ENCODE data around the gene COQ8B. TPM values are rescaled to one million over a fixed set of nuclear protein-coding genes. Genes with fewer than 3 reads are reported as not detected.
A peak's percentile ranks its signal among the peaks of the same experiment; 100 is the strongest.

Gene COQ8B
- total and polyA plus RNA-seq, 2 donors (not counting 1 experiment from before 2014, with no cell fraction given): 58.9 to 62.6 TPM

DNA sequence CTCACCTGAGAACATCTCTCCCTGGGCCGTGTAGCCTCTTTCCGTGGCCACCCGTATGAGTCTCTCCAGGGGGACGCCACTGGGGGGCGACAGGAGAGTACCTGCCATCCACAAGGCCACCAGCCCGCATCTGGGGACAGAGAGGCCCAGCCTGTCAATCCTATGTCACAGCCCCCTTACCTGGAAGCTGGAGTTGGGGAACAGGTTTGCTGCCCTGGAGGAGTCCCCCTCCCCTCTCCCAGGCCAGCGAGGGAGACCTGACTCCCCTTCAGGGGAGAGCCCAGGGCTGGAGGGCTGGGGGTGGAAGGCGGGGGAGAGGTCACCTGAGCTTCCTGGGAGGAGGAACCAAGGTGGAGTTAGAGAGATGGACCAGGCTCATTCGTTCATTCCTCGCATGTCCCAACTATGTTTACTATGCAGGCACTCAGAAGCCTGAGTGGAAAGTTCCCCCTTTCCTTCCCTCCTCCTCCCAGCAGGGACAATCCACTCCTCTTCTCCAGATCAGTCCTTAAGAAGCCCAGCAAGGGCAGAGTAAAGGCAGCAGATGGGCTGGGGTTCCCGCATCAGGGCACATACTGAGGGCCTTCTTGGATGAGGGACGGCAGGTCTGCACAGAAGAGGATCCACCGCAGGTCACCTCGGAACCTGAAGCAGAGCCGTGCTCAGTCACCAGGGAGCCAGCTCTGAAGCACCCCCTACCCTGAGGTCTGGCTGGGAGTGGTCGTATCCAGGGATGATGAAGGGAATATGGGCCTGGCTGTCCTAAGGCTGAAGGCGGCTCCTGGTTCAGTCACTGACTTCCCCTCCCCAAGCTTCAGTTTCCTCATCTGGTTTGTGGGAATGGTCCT lies 28.1 kb upstream of the COQ8B start:
- CTCF ChIA-PET: interaction anchor here (1.1 to 2.9 kb wide), 2 partner anchors 10 to 23 kb away, joined by 4 to 14 read pairs; no protein-coding TSS in a partner anchor
- no peaks in the 10 kb centered on the region for H3K9me3 ChIP-seq (ENCODE audit: control extremely low read depth in 1 of 3, control insufficient read depth in 2 of 3, insufficient read depth in 1 of 3, low read length in 2 of 3)
- no peak overlapping the region for H3K4me3 Mint-ChIP-seq
- H3K27me3 Mint-ChIP-seq: no peaks in the 10 kb centered on the region
- H3K4me3 ChIP-seq (ENCODE audit: control extremely low read depth in 1 of 5, extremely low read depth in 1 of 5, insufficient read depth in 1 of 5, low read depth in 2 of 5, low read length in 4 of 5): no peak overlapping the region
- POLR2A ChIA-PET: interaction anchor here (0.5 to 1.0 kb wide), 3 partner anchors 10 to 323 kb away, joined by 3 to 6 read pairs (median 4); partner anchors contain the start of gene RAB4B
- H4K20me1 ChIP-seq (ENCODE audit: control insufficient read depth, insufficient read depth, low read length, poor library complexity, severe bottlenecking): no peaks in the 10 kb centered on the region
- peaks cover 5 to 12% of the 10 kb centered on the region in 2 donors for H3K4me1 ChIP-seq (ENCODE audit: control insufficient read depth in 2 of 2, insufficient read depth in 2 of 2, low read length in 2 of 2)
- no peak overlapping the region for H3K27ac Mint-ChIP-seq
- no peak overlapping the region for H3K9ac ChIP-seq (ENCODE audit: low read length)
- ATAC-seq (ENCODE audit: low read depth): no peak
- H3K27ac ChIP-seq (ENCODE audit: low read length in 2 of 2): no peak overlapping the region
- WGBS (ENCODE audit: insufficient coverage): 90% methylated on average over 11 of the region's 17 CpGs
- DNase-seq: peak; percentile 29
- no peak for TF ChIP-seq EZH2 (IDR thresholded peaks at IDR 0.05; ENCODE audit: borderline replicate concordance, insufficient read depth, low read depth, low read length, poor library complexity, severe bottlenecking)
- TF ChIP-seq, protein P1, sequence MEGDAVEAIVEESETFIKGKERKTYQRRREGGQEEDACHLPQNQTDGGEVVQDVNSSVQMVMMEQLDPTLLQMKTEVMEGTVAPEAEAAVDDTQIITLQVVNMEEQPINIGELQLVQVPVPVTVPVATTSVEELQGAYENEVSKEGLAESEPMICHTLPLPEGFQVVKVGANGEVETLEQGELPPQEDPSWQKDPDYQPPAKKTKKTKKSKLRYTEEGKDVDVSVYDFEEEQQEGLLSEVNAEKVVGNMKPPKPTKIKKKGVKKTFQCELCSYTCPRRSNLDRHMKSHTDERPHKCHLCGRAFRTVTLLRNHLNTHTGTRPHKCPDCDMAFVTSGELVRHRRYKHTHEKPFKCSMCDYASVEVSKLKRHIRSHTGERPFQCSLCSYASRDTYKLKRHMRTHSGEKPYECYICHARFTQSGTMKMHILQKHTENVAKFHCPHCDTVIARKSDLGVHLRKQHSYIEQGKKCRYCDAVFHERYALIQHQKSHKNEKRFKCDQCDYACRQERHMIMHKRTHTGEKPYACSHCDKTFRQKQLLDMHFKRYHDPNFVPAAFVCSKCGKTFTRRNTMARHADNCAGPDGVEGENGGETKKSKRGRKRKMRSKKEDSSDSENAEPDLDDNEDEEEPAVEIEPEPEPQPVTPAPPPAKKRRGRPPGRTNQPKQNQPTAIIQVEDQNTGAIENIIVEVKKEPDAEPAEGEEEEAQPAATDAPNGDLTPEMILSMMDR (IDR thresholded peaks at IDR 0.05): no peak
- no peak overlapping the region for H3K4me2 ChIP-seq (replicated peaks; ENCODE audit: low read depth, low read length, poor library complexity, severe bottlenecking)
- no peaks in the 10 kb centered on the region for H3K9me3 Mint-ChIP-seq (ENCODE audit: insufficient read depth)
- no peak overlapping the region for H2AFZ ChIP-seq (ENCODE audit: insufficient read depth, low read depth, low read length, poor library complexity, severe bottlenecking)
- intact Hi-C loops (cut with micrococcal nuclease): no loop called here
- H3K36me3 ChIP-seq (replicated peaks in 1 of 2; ENCODE audit: control extremely low read depth in 1 of 2, control insufficient read depth in 1 of 2, extremely low read depth in 1 of 2, insufficient read depth in 2 of 2, low read length in 1 of 2): peaks cover 0 to 3% of the 10 kb centered on the region in 2 experiments
- H3K79me2 ChIP-seq (ENCODE audit: control insufficient read depth, insufficient read depth, low read length): peaks cover 6% of the 10 kb centered on the region
- H3K4me1 Mint-ChIP-seq: peaks cover 11% of the 10 kb centered on the region
- H3K27me3 ChIP-seq (replicated peaks in 1 of 4; ENCODE audit: control extremely low read depth in 1 of 4, control insufficient read depth in 3 of 4, insufficient read depth in 4 of 4, low read length in 3 of 4): no peaks in the 10 kb centered on the region

DNA sequence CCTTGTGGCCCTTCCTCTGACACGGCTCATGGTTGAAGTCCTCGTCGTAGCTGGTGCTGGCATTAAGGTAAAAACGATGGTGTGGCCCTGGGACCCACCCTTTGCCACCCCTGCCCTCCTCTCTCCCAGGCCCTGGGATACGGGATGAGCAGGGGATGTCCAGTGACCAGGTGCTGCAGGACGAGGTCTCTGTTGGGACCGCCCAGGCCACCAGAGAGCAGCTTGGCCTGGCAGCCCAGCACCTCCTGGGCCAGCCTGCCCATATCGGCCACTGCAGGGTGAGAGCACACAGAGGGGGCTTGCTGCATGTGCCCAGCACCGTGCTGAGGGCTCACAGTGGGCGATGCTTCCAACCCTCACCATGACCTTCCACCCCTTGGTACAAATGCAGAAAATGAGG lies 27.2 kb upstream of the COQ8B start:
- no peak for ATAC-seq (ENCODE audit: low read depth)
- Mint-ChIP-seq H3K9me3 (ENCODE audit: insufficient read depth) (no peaks in the 10 kb centered on the region), H3K27ac (no peak overlapping the region), H3K4me3 (no peak overlapping the region), H3K27me3 (no peaks in the 10 kb centered on the region), H3K4me1 (peaks cover 4% of the 10 kb centered on the region)
- CTCF ChIA-PET: interaction anchor here (0.9 to 2.9 kb wide), 3 partner anchors 11 to 33 kb away, joined by 4 to 14 read pairs (median 4); no protein-coding TSS in a partner anchor
- Histone ChIP-seq H3K9me3 (ENCODE audit: control extremely low read depth in 1 of 3, control insufficient read depth in 2 of 3, insufficient read depth in 1 of 3, low read length in 2 of 3) (no peaks in the 10 kb centered on the region), H3K9ac (ENCODE audit: low read length) (no peak overlapping the region), H3K36me3 (replicated peaks in 1 of 2; ENCODE audit: control extremely low read depth in 1 of 2, control insufficient read depth in 1 of 2, extremely low read depth in 1 of 2, insufficient read depth in 2 of 2, low read length in 1 of 2) (peaks cover 0 to 10% of the 10 kb centered on the region in 2 experiments), H2AFZ (ENCODE audit: insufficient read depth, low read depth, low read length, poor library complexity, severe bottlenecking) (no peak overlapping the region), H3K4me3 (ENCODE audit: control extremely low read depth in 1 of 5, extremely low read depth in 1 of 5, insufficient read depth in 1 of 5, low read depth in 2 of 5, low read length in 4 of 5) (no peak overlapping the region), H3K4me1 (ENCODE audit: control insufficient read depth in 2 of 2, insufficient read depth in 2 of 2, low read length in 2 of 2) (peaks cover 0 to 6% of the 10 kb centered on the region in 2 donors), H3K4me2 (replicated peaks; ENCODE audit: low read depth, low read length, poor library complexity, severe bottlenecking) (no peak overlapping the region), H3K79me2 (ENCODE audit: control insufficient read depth, insufficient read depth, low read length) (no peaks in the 10 kb centered on the region), H3K27ac (ENCODE audit: low read length in 2 of 2) (no peak overlapping the region), H3K27me3 (replicated peaks in 1 of 4; ENCODE audit: control extremely low read depth in 1 of 4, control insufficient read depth in 3 of 4, insufficient read depth in 4 of 4, low read length in 3 of 4) (no peaks in the 10 kb centered on the region), H4K20me1 (ENCODE audit: control insufficient read depth, insufficient read depth, low read length, poor library complexity, severe bottlenecking) (no peaks in the 10 kb centered on the region)
- DNase-seq: no peak
- no peak for TF ChIP-seq EZH2 (IDR thresholded peaks at IDR 0.05; ENCODE audit: borderline replicate concordance, insufficient read depth, low read depth, low read length, poor library complexity, severe bottlenecking)
- TF ChIP-seq, protein P1 (IDR thresholded peaks at IDR 0.05): no peak
- intact Hi-C loops (cut with micrococcal nuclease): no loop called here
- 94% methylated on average over 10 of the region's 10 CpGs for WGBS (ENCODE audit: insufficient coverage)
- POLR2A ChIA-PET: interaction anchor here (0.5 kb wide), 1 partner anchor 322 kb away, joined by 3 read pairs; no protein-coding TSS in a partner anchor
